HL-60 (cell line): ENCODE measurements around the gene STH.

ENCODE experiments used
- DNase-seq, 2 experiments: peaks; one replicate each; pipeline ENCODE4 v3.0.0-alpha.2; 2010 to 2020; ENCODE audit warnings: low read depth in 1 of 2, low spot score in 1 of 2
- H3K27ac ChIP-seq: fragments of 250-450 bp; sonication (Bioruptor Pico); replicated peaks from 2 replicates; pipeline ENCODE4 v1.5.1; 2020; ENCODE audit warnings: mild to moderate bottlenecking, moderate library complexity
- H3K27me3 ChIP-seq: fragments of 250-450 bp; sonication (Bioruptor Pico); 2 replicates; pipeline ENCODE4 v1.5.1; 2021; ENCODE audit warnings: mild to moderate bottlenecking, moderate library complexity; ENCODE audit not compliant: insufficient read depth, poor library complexity, severe bottlenecking
- H3K4me3 ChIP-seq: replicated peaks from 2 replicates; pipeline ENCODE4 v1.5.1; 2011; ENCODE audit warnings: mild to moderate bottlenecking, control low read depth, low read length; ENCODE audit not compliant: insufficient read depth
- CTCF ChIP-seq: IDR thresholded peaks from one replicate; pipeline ENCODE4 v1.5.1; 2011; ENCODE audit warnings: low read length, control low read depth, inconsistent platforms; ENCODE audit not compliant: insufficient read depth
- GABPA ChIP-seq: IDR thresholded peaks from 2 replicates; pipeline ENCODE4 v1.6.1; 2012; ENCODE audit warnings: low read depth
- POLR2AphosphoS5 ChIP-seq: IDR thresholded peaks from 2 replicates; pipeline ENCODE4 v1.6.1; 2012; ENCODE audit warnings: low read depth
- REST ChIP-seq: IDR thresholded peaks from 2 replicates; pipeline ENCODE4 v1.6.1; 2012; ENCODE audit warnings: low read depth; ENCODE audit not compliant: insufficient replicate concordance
- SPI1 ChIP-seq: IDR thresholded peaks from 2 replicates; pipeline ENCODE4 v1.6.1; 2012; ENCODE audit warnings: low read depth, mild to moderate bottlenecking, borderline replicate concordance

STH gene

DNA sequence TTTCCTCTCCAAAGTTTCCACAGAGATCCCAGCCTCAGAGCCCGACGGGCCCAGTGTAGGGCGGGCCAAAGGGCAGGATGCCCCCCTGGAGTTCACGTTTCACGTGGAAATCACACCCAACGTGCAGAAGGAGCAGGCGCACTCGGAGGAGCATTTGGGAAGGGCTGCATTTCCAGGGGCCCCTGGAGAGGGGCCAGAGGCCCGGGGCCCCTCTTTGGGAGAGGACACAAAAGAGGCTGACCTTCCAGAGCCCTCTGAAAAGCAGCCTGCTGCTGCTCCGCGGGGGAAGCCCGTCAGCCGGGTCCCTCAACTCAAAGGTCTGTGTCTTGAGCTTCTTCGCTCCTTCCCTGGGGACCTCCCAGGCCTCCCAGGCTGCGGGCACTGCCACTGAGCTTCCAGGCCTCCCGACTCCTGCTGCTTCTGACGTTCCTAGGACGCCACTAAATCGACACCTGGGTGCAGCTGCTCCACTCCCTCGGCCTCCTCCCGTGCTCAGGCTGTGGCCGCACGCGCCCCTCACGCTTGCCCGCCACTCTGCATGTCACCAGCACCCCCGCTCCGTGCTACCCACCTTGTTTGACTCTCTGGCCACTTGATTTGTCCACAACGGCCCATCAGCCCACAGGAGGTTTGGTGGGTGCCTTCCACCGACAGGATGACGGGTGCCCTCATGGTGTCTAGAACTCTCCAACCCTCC is 15.3 kb upstream of the STH start:
- Histone ChIP-seq H3K27ac (no peak overlapping the region), H3K27me3 (no peaks in the 10 kb centered on the region), H3K4me3 (no peak overlapping the region)
- TF ChIP-seq REST (no peak), CTCF (no peak), SPI1 (no peak), POLR2AphosphoS5 (no peak), GABPA (no peak)
- no peak for DNase-seq

- Histone ChIP-seq H3K27ac (no peak overlapping the region), H3K27me3 (no peaks in the 10 kb centered on the region), H3K4me3 (no peak overlapping the region)
- TF ChIP-seq SPI1 (no peak), GABPA (no peak), CTCF (no peak), POLR2AphosphoS5 (no peak), REST (no peak)
- DNase-seq, result no peak
These were observed 14.7 kb upstream of the STH start for GRCh38 chr17:45984368-45984767.

DNA sequence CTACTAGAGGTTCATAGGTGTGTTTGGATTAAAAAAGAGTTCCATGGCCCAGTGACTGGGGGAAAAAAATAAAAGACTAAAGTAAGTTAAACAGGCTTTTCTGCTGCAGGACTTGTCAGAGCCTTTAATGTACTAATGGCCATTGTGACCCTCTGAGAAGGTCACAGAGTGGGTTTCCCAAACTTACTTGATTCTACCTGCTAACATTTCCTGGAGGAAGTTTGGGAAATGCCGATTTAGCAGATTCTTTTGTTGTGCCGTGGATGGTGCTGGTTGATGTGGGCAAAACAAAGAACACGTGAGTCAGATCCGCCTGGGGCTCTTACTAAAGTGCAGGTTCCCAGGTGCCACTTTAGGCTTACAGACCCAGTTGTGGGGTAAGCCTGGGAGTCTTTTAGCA is 13.6 kb upstream of the STH start:
- no peak for DNase-seq
- Histone ChIP-seq H3K27me3 (no peaks in the 10 kb centered on the region), H3K4me3 (no peak overlapping the region), H3K27ac (no peak overlapping the region)
- TF ChIP-seq SPI1, result no peak
- no peak for TF ChIP-seq GABPA
- no peak for TF ChIP-seq CTCF
- no peak for TF ChIP-seq REST
- TF ChIP-seq POLR2AphosphoS5, result no peak
